ENCODE results near the gene IL12RB2. TPM values are rescaled to one million over a fixed set of nuclear protein-coding genes. Genes with fewer than 3 reads are reported as not detected.

The IL12RB2 gene
- total RNA-seq, 1 experiment from 2014 or later = not detected

GRCh38 chr1:67350783-67351182 lies 43.1 kb downstream of the IL12RB2 start:
- ChIA-PET CTCF (interaction anchor here (1.1 kb wide), 1 partner anchor 117 kb away, joined by 3 read pairs; no protein-coding TSS in a partner anchor), POLR2A (ENCODE audit: unreplicated experiment) (no interaction called here)
- DNase-seq = no peak
- Histone ChIP-seq H3K4me1 (replicated peaks; ENCODE audit: insufficient read depth) (no peaks in the 10 kb centered on the region), H3K9me3 (ENCODE audit: insufficient read depth, low read depth) (no peaks in the 10 kb centered on the region), H3K27me3 (ENCODE audit: insufficient read depth, low read depth) (no peaks in the 10 kb centered on the region), H3K9me2 (ENCODE audit: insufficient read depth) (no peaks in the 10 kb centered on the region; the same call in 1 of the 2 replicates), H3K79me2 (ENCODE audit: low read depth) (no peaks in the 10 kb centered on the region), H3F3A (ENCODE audit: insufficient read depth, low read depth) (no peaks in the 10 kb centered on the region), H3K4me3 (no peak overlapping the region), H2AFZ (no peak overlapping the region), H4K20me1 (ENCODE audit: insufficient read depth) (no peaks in the 10 kb centered on the region), H3K36me3 (ENCODE audit: low read depth) (no peaks in the 10 kb centered on the region), H3K4me2 (no peak overlapping the region), H3K27ac (no peak overlapping the region)
- intact Hi-C loops (cut with micrococcal nuclease; ENCODE audit: unreplicated experiment) = no loop called here
- no TSS peak for BruUV-seq (replicated peaks)
- TF ChIP-seq CTCF (conservative IDR thresholded peaks at IDR 0.05) = no peak
- no peak for TF ChIP-seq EZH2 (IDR thresholded peaks at IDR 0.05; ENCODE audit: low read depth)

GRCh38 chr1:67352211-67352610 lies 44.5 kb downstream of the IL12RB2 start:
- Histone ChIP-seq H3K4me3 (no peak overlapping the region), H3K79me2 (ENCODE audit: low read depth) (no peaks in the 10 kb centered on the region), H3K9me2 (ENCODE audit: insufficient read depth) (no peaks in the 10 kb centered on the region; the same call in 1 of the 2 replicates), H2AFZ (no peak overlapping the region), H3F3A (ENCODE audit: insufficient read depth, low read depth) (no peaks in the 10 kb centered on the region), H3K4me2 (no peak overlapping the region), H3K4me1 (replicated peaks; ENCODE audit: insufficient read depth) (no peaks in the 10 kb centered on the region), H4K20me1 (ENCODE audit: insufficient read depth) (no peaks in the 10 kb centered on the region), H3K36me3 (ENCODE audit: low read depth) (no peaks in the 10 kb centered on the region), H3K9me3 (ENCODE audit: insufficient read depth, low read depth) (no peaks in the 10 kb centered on the region), H3K27me3 (ENCODE audit: insufficient read depth, low read depth) (no peaks in the 10 kb centered on the region), H3K27ac (no peak overlapping the region)
- CTCF ChIA-PET = interaction anchor here (0.7 kb wide), 1 partner anchor 78 kb away, joined by 6 read pairs; no protein-coding TSS in a partner anchor
- no peak for DNase-seq
- POLR2A ChIA-PET (ENCODE audit: unreplicated experiment) = no interaction called here
- no TSS peak for BruUV-seq (replicated peaks)
- TF ChIP-seq CTCF (conservative IDR thresholded peaks at IDR 0.05) = no peak
- intact Hi-C loops (cut with micrococcal nuclease; ENCODE audit: unreplicated experiment) = no loop called here

- H3K4me2 ChIP-seq = no peak overlapping the region
- 0 out of 2 replicates have a peak, but pooled peaks cover 5% of the 10 kb centered on the region for H3K4me1 ChIP-seq (replicated peaks; ENCODE audit: insufficient read depth)
- H4K20me1 ChIP-seq (ENCODE audit: insufficient read depth) = no peaks in the 10 kb centered on the region
- H3K36me3 ChIP-seq (ENCODE audit: low read depth) = no peaks in the 10 kb centered on the region
- TF ChIP-seq CTCF (conservative IDR thresholded peaks at IDR 0.05) (no peak), EZH2 (IDR thresholded peaks at IDR 0.05; ENCODE audit: low read depth) (no peak)
- H3K9me3 ChIP-seq (ENCODE audit: insufficient read depth, low read depth) = no peaks in the 10 kb centered on the region
- POLR2A ChIA-PET (ENCODE audit: unreplicated experiment) = interaction anchor here (0.6 kb wide), 1 partner anchor 34 kb away, joined by 3 read pairs; no protein-coding TSS in a partner anchor
- CTCF ChIA-PET = no interaction called here
- DNase-seq = peak in 1 of 2 experiments; percentile 65
- no peaks in the 10 kb centered on the region; the same call in 1 of the 2 replicates for H3K9me2 ChIP-seq (ENCODE audit: insufficient read depth)
- no peak overlapping the region for H3K27ac ChIP-seq
- no peak overlapping the region for H3K4me3 ChIP-seq
- no peaks in the 10 kb centered on the region for H3F3A ChIP-seq (ENCODE audit: insufficient read depth, low read depth)
- H2AFZ ChIP-seq = no peak overlapping the region
- intact Hi-C loops (cut with micrococcal nuclease; ENCODE audit: unreplicated experiment) = no loop called here
- H3K27me3 ChIP-seq (ENCODE audit: insufficient read depth, low read depth) = no peaks in the 10 kb centered on the region
- no peaks in the 10 kb centered on the region for H3K79me2 ChIP-seq (ENCODE audit: low read depth)
- BruUV-seq (replicated peaks) = no TSS peak
Observed at GRCh38 chr1:67355745-67356424, 48.2 kb downstream of the IL12RB2 start.

Measured in PC-9 (cell line).